Trophoblast cell (in vitro differentiated cells and primary cell): Measurements from ENCODE around the gene NECAB3.
"Not testable (repeated sequence)": the region's sequence is repeated elsewhere in the genome, so short reads cannot be mapped to it uniquely, and the experiment has no call there.

ENCODE experiments used
- DNase-seq, 2 donors: peaks; one replicate each; pipeline ENCODE4 v3.0.0-alpha.2; 2016
- H2AFZ ChIP-seq: 2 replicates; pipeline ENCODE4 v1.6.1; 2013; ENCODE audit warnings: low read length, moderate library complexity, mild to moderate bottlenecking; ENCODE audit not compliant: insufficient read depth, poor library complexity
- H2AK5ac ChIP-seq: 2 replicates; pipeline ENCODE4 v1.6.1; 2013; ENCODE audit warnings: mild to moderate bottlenecking, low read length
- H2BK120ac ChIP-seq: 2 replicates; pipeline ENCODE4 v1.6.1; 2013; ENCODE audit warnings: low read length, mild to moderate bottlenecking, moderate library complexity; ENCODE audit not compliant: insufficient read depth, poor library complexity
- H2BK12ac ChIP-seq: 2 replicates; pipeline ENCODE4 v1.6.1; 2013; ENCODE audit warnings: mild to moderate bottlenecking, low read length, moderate library complexity
- H2BK5ac ChIP-seq: 2 replicates; pipeline ENCODE4 v1.6.1; 2013; ENCODE audit warnings: low read length, low read depth, moderate library complexity, mild to moderate bottlenecking; ENCODE audit not compliant: poor library complexity
- H3K14ac ChIP-seq: 2 replicates; pipeline ENCODE4 v1.6.1; 2013; ENCODE audit warnings: mild to moderate bottlenecking, low read length
- H3K18ac ChIP-seq: 2 replicates; pipeline ENCODE4 v1.6.1; 2013; ENCODE audit warnings: mild to moderate bottlenecking, low read length
- H3K23ac ChIP-seq: 2 replicates; pipeline ENCODE4 v1.6.1; 2013; ENCODE audit warnings: low read length
- H3K27ac ChIP-seq: 2 replicates; pipeline ENCODE4 v1.5.1; 2013; ENCODE audit warnings: low read depth, mild to moderate bottlenecking, inconsistent platforms, low read length, moderate library complexity
- H3K27me3 ChIP-seq: 2 replicates; pipeline ENCODE4 v1.6.1; 2013; ENCODE audit warnings: inconsistent platforms, mild to moderate bottlenecking, low read length, moderate library complexity; ENCODE audit not compliant: insufficient read depth
- H3K36me3 ChIP-seq, 2 experiments: 1 replicate in 1 of 2; 2 replicates in 1 of 2; pipeline ENCODE4 v1.6.1; 2013; ENCODE audit warnings: low read length in 2 of 2, mild to moderate bottlenecking in 2 of 2, moderate library complexity in 1 of 2; ENCODE audit not compliant: insufficient read depth in 2 of 2, control insufficient read depth in 1 of 2
- H3K4ac ChIP-seq: 2 replicates; pipeline ENCODE4 v1.6.1; 2013; ENCODE audit warnings: low read depth, mild to moderate bottlenecking, low read length, moderate library complexity
- H3K4me1 ChIP-seq, 2 experiments: 1 replicate in 1 of 2; 2 replicates in 1 of 2; pipeline ENCODE4 v1.6.1; 2013; ENCODE audit warnings: low read length in 2 of 2, mild to moderate bottlenecking in 2 of 2, moderate library complexity in 1 of 2; ENCODE audit not compliant: insufficient read depth in 2 of 2, control insufficient read depth in 1 of 2
- H3K4me2 ChIP-seq: 2 replicates; pipeline ENCODE4 v1.6.1; 2013; ENCODE audit warnings: inconsistent platforms, mild to moderate bottlenecking, low read length, moderate library complexity
- H3K4me3 ChIP-seq: 2 replicates; pipeline ENCODE4 v1.5.1; 2013; ENCODE audit warnings: mild to moderate bottlenecking, low read depth, low read length, inconsistent platforms
- H3K79me1 ChIP-seq: one replicate; pipeline ENCODE4 v1.6.1; 2013; ENCODE audit warnings: low read length
- H3K79me2 ChIP-seq: 2 replicates; pipeline ENCODE4 v1.6.1; 2013; ENCODE audit warnings: low read length, mild to moderate bottlenecking; ENCODE audit not compliant: control insufficient read depth, insufficient read depth, poor library complexity
- H3K9ac ChIP-seq: 2 replicates; pipeline ENCODE4 v1.6.1; 2013; ENCODE audit warnings: mild to moderate bottlenecking, low read length
- H3K9me3 ChIP-seq: 2 replicates; pipeline ENCODE4 v1.6.1; 2013; ENCODE audit warnings: low read depth, mild to moderate bottlenecking, control low read depth, inconsistent platforms, low read length; ENCODE audit not compliant: insufficient read depth
- H4K12ac ChIP-seq: 2 replicates; pipeline ENCODE4 v1.6.1; 2013; ENCODE audit warnings: low read depth, mild to moderate bottlenecking, low read length, moderate library complexity
- H4K8ac ChIP-seq: 2 replicates; pipeline ENCODE4 v1.6.1; 2013; ENCODE audit warnings: low read depth, mild to moderate bottlenecking, low read length, moderate library complexity
- H4K91ac ChIP-seq: one replicate; pipeline ENCODE4 v1.6.1; 2013; ENCODE audit warnings: low read depth, mild to moderate bottlenecking, low read length, moderate library complexity
- WGBS: extraction: QIAGEN DNeasy Blood & Tissue Kit; methylation state at CpG from one replicate; pipeline ENCODE4 v1.1.7; 2013; ENCODE audit warnings: missing lambda C conversion rate; ENCODE audit not compliant: insufficient read length, insufficient coverage; ENCODE audit errors: extremely low coverage; 5-methylcytosine and 5-hydroxymethylcytosine counted together

The NECAB3 gene

DNA sequence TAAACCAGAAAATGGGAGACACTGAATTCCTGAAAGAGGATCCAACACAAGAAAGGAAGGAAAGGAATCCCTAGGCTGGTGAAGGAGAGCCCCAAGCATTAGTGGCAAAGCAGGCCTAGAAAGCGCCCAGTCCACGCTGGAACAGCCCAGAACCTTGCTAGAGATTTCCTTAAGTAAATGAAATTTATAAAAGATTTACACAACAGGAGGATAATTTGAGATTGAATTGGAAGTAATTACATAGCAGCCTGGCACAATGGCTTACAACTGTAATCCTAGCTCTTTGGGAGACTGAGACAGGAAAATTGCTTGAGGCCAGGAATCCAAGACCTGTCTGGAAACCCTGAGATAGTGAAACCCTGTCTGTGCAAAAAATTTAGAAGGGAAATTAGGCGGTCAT, 38.9 kb downstream of the NECAB3 start:
- Histone ChIP-seq H3K79me1 (no peaks in the 10 kb centered on the region), H2AK5ac (no peak overlapping the region), H3K14ac (no peak overlapping the region), H3K4me2 (no peak overlapping the region), H3K36me3 (peaks cover 6 to 25% of the 10 kb centered on the region in 2 experiments), H2BK12ac (no peak overlapping the region), H3K9ac (no peak overlapping the region), H2AFZ (no peak overlapping the region), H2BK5ac (no peak overlapping the region), H2BK120ac (no peak overlapping the region), H4K8ac (no peak overlapping the region), H4K12ac (no peak overlapping the region), H3K4me3 (no peak overlapping the region), H3K4ac (no peak overlapping the region), H3K23ac (no peak overlapping the region), H3K27ac (peak overlapping the region; percentile 30), H3K18ac (no peak overlapping the region), H3K9me3 (no peaks in the 10 kb centered on the region), H4K91ac (no peak overlapping the region), H3K79me2 (no peaks in the 10 kb centered on the region), H3K27me3 (no peaks in the 10 kb centered on the region), H3K4me1 (peaks cover 0 to 2% of the 10 kb centered on the region in 2 experiments)
- DNase-seq = no peak
- WGBS = no CpG with 5 or more reads among the region's 3 CpGs

DNA sequence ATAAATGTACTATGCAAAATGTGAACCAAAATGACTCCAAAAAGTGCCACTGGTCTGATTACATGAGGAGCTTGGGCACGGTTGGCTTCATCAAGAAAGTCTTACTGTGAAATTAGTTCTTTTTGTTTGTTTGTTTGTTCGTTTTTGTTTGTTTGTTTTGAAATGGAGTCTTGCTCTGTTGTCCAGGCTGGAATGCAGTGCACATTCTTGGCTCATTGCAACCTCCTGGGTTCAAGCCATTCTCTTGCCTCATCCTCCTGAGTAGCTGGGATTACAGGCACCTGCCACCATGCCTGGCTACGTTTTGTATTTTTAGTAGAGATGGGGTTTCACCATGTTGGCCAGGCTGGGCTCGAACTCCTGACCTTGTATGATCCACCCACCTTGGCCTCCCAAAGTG, 42.3 kb downstream of the NECAB3 start:
- H3K23ac ChIP-seq, H3K4ac ChIP-seq, H3K4me1 ChIP-seq, H3K4me3 ChIP-seq, H3K79me1 ChIP-seq, H2AK5ac ChIP-seq, H3K14ac ChIP-seq, H3K27me3 ChIP-seq, H4K12ac ChIP-seq, H4K8ac ChIP-seq, H3K9me3 ChIP-seq, H2AFZ ChIP-seq, DNase-seq, H3K18ac ChIP-seq, H2BK120ac ChIP-seq, H3K27ac ChIP-seq, H2BK5ac ChIP-seq, H2BK12ac ChIP-seq, H3K79me2 ChIP-seq, H4K91ac ChIP-seq, H3K4me2 ChIP-seq, H3K9ac ChIP-seq: not testable (repeated sequence)
- H3K36me3 ChIP-seq = peaks cover 8 to 20% of the 10 kb centered on the region in 2 experiments
- no CpG with 5 or more reads among the region's 4 CpGs for WGBS

DNA sequence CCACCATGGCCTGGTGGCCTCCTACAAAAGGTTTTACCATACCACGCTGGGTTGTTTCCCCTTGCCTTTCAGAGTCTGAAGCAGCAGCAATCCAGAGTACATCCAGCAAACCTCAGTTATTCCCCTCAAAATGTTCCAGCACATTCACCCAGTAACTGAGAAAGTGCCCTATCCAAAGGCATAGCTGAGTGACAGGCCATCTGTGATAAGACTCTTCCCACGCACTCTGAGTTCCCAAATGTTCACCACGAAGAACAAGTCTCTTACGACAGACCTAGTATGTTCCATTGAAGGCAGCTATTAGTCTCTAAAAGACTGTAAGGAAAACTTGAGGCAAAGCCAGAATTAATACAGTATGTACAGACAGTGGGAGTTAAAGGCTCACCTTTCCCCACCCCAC, 43.7 kb downstream of the NECAB3 start:
- no peak for DNase-seq
- Histone ChIP-seq H3K14ac (no peak overlapping the region), H3K9me3 (no peaks in the 10 kb centered on the region), H3K23ac (no peak overlapping the region), H3K36me3 (peaks cover 12 to 20% of the 10 kb centered on the region in 2 experiments), H3K9ac (no peak overlapping the region), H3K27me3 (no peaks in the 10 kb centered on the region), H2BK120ac (no peak overlapping the region), H4K91ac (no peak overlapping the region), H3K4me3 (no peak overlapping the region), H3K4me2 (no peak overlapping the region), H3K4ac (no peak overlapping the region), H3K27ac (no peak overlapping the region), H2BK12ac (no peak overlapping the region), H3K4me1 (no peaks in the 10 kb centered on the region), H3K79me2 (no peaks in the 10 kb centered on the region), H2AFZ (no peak overlapping the region), H4K8ac (no peak overlapping the region), H4K12ac (no peak overlapping the region), H2BK5ac (no peak overlapping the region), H3K18ac (no peak overlapping the region), H2AK5ac (no peak overlapping the region), H3K79me1 (no peaks in the 10 kb centered on the region)
- WGBS = no CpG with 5 or more reads among the region's 4 CpGs

DNA sequence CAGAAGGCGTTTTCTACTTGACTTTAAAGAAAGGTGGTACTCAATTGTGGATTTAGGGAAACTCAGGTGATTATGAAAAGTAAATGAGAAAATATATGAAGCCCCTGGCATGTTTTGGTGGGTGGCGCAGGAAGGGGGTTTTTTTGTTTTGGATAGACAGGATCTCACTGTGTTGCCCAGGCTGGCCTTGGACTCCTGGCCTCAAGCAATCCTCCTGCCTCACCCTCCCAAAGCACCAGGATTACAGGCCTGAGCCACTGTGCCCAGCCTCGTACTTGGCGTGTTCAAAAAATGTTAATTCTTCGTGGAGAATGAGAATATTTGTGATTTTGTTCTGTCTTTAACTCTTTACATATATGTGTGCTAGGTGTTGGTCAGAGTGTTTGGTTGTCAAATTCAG, 44.2 kb downstream of the NECAB3 start:
- Histone ChIP-seq H3K9me3 (no peaks in the 10 kb centered on the region), H3K79me2 (no peaks in the 10 kb centered on the region), H4K8ac (no peak overlapping the region), H3K14ac (no peak overlapping the region), H3K4me3 (no peak overlapping the region), H3K36me3 (peaks cover 14 to 23% of the 10 kb centered on the region in 2 experiments), H3K4me2 (no peak overlapping the region), H2BK5ac (no peak overlapping the region), H2BK12ac (no peak overlapping the region), H2AFZ (no peak overlapping the region), H2AK5ac (no peak overlapping the region), H2BK120ac (no peak overlapping the region), H3K79me1 (no peaks in the 10 kb centered on the region), H3K9ac (no peak overlapping the region), H3K18ac (no peak overlapping the region), H3K23ac (no peak overlapping the region), H4K12ac (no peak overlapping the region), H3K27ac (no peak overlapping the region), H3K4ac (no peak overlapping the region), H3K27me3 (no peaks in the 10 kb centered on the region), H4K91ac (no peak overlapping the region), H3K4me1 (no peaks in the 10 kb centered on the region)
- no CpG with 5 or more reads among the region's 5 CpGs for WGBS
- DNase-seq = no peak
